Measurements from ENCODE around the gene GRAMD2B. TPM values are rescaled to one million over a fixed set of nuclear protein-coding genes. Genes with fewer than 3 reads are reported as not detected.

The GRAMD2B gene
- total RNA-seq, 1 donor from 2014 or later: 8.9 TPM

DNA sequence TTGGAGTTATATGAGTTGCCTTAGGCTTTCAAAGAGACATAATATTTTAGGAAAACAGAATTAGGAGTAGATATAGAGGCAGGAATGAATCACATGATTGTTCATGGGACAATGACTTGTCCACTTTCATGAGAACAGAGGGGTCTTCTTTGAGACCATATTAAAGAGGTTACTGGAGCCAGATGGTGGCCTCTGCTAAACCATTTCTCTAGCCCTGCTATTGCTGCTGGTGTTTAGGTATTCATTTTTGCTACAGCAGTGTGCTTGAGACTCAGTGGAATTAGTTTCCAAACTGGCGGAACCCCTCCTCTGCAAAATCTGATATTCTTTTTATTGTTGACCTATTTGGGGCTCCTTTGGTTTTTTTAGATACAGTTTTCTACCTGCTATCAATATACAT, 31.3 kb downstream of the GRAMD2B start:
- peaks cover 0 to 5% (median 5%) of the 10 kb centered on the region in 3 donors for H3K4me1 ChIP-seq (ENCODE audit: control insufficient read depth in 3 of 3, insufficient read depth in 3 of 3, low read length in 3 of 3)
- no peaks in the 10 kb centered on the region for H3K27me3 ChIP-seq (ENCODE audit: control insufficient read depth in 3 of 3, insufficient read depth in 3 of 3, low read length in 3 of 3)
- no peaks in the 10 kb centered on the region for H3K36me3 ChIP-seq (ENCODE audit: control insufficient read depth in 3 of 3, insufficient read depth in 3 of 3, low read length in 3 of 3)
- no peak overlapping the region for H3K27ac ChIP-seq (ENCODE audit: low read depth, low read length)
- H3K9ac ChIP-seq (ENCODE audit: low read depth in 1 of 3, low read length in 3 of 3): no peak overlapping the region
- H3K9me3 ChIP-seq (ENCODE audit: control insufficient read depth in 3 of 3, low read length in 3 of 3): no peaks in the 10 kb centered on the region
- H3K4me3 ChIP-seq (ENCODE audit: low read length in 3 of 3): no peak overlapping the region

GRCh38 chr5:126455264-126455663, 32.1 kb downstream of the GRAMD2B start:
- H3K4me1 ChIP-seq (ENCODE audit: control insufficient read depth in 3 of 3, insufficient read depth in 3 of 3, low read length in 3 of 3): no peaks in the 10 kb centered on the region
- no peaks in the 10 kb centered on the region for H3K36me3 ChIP-seq (ENCODE audit: control insufficient read depth in 3 of 3, insufficient read depth in 3 of 3, low read length in 3 of 3)
- H3K4me3 ChIP-seq (ENCODE audit: low read length in 3 of 3): no peak overlapping the region
- H3K27me3 ChIP-seq (ENCODE audit: control insufficient read depth in 3 of 3, insufficient read depth in 3 of 3, low read length in 3 of 3): no peaks in the 10 kb centered on the region
- no peak overlapping the region for H3K27ac ChIP-seq (ENCODE audit: low read depth, low read length)
- no peaks in the 10 kb centered on the region for H3K9me3 ChIP-seq (ENCODE audit: control insufficient read depth in 3 of 3, low read length in 3 of 3)
- H3K9ac ChIP-seq (ENCODE audit: low read depth in 1 of 3, low read length in 3 of 3): no peak overlapping the region

GRCh38 chr5:126455728-126456127, 32.5 kb downstream of the GRAMD2B start:
- no peaks in the 10 kb centered on the region for H3K36me3 ChIP-seq (ENCODE audit: control insufficient read depth in 3 of 3, insufficient read depth in 3 of 3, low read length in 3 of 3)
- H3K9me3 ChIP-seq (ENCODE audit: control insufficient read depth in 3 of 3, low read length in 3 of 3): no peaks in the 10 kb centered on the region
- H3K27me3 ChIP-seq (ENCODE audit: control insufficient read depth in 3 of 3, insufficient read depth in 3 of 3, low read length in 3 of 3): no peaks in the 10 kb centered on the region
- H3K9ac ChIP-seq (ENCODE audit: low read depth in 1 of 3, low read length in 3 of 3): no peak overlapping the region
- H3K4me1 ChIP-seq (ENCODE audit: control insufficient read depth in 3 of 3, insufficient read depth in 3 of 3, low read length in 3 of 3): no peaks in the 10 kb centered on the region
- H3K4me3 ChIP-seq (ENCODE audit: low read length in 3 of 3): no peak overlapping the region
- H3K27ac ChIP-seq (ENCODE audit: low read depth, low read length): no peak overlapping the region

DNA sequence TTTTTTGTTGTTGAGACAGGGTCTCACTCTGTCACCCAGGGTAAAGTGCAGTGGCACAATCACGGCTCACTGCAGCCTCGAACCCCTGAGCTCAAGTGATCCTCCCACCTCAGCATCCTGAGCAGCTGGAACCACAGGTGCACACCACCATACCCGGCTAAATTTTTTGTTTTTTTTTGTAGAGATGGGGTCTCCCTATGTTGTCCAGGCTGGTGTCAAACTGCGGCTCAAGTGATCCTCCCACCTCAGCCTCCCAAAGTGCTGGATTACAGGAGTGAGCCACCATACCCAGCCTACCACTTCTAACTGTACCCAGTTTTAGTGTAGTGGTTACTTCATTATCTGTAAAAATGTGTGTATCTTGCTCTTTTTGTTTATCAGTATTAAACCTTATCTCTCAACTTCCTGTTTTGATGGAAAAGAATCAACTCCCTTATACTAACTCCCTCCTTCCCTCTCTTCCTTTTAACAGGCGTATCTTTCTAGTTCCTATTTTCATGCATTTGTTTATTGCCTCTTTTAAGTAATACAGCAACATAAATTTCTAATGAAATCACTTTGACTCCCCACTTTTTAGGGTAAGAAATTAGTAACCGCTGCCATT, 33.1 kb downstream of the GRAMD2B start:
- Histone ChIP-seq H3K27ac (ENCODE audit: low read depth, low read length) (no peak overlapping the region), H3K27me3 (ENCODE audit: control insufficient read depth in 3 of 3, insufficient read depth in 3 of 3, low read length in 3 of 3) (no peaks in the 10 kb centered on the region), H3K9ac (ENCODE audit: low read depth in 1 of 3, low read length in 3 of 3) (no peak overlapping the region), H3K9me3 (ENCODE audit: control insufficient read depth in 3 of 3, low read length in 3 of 3) (no peaks in the 10 kb centered on the region), H3K4me3 (ENCODE audit: low read length in 3 of 3) (no peak overlapping the region), H3K36me3 (ENCODE audit: control insufficient read depth in 3 of 3, insufficient read depth in 3 of 3, low read length in 3 of 3) (no peaks in the 10 kb centered on the region), H3K4me1 (ENCODE audit: control insufficient read depth in 3 of 3, insufficient read depth in 3 of 3, low read length in 3 of 3) (no peaks in the 10 kb centered on the region)

DNA sequence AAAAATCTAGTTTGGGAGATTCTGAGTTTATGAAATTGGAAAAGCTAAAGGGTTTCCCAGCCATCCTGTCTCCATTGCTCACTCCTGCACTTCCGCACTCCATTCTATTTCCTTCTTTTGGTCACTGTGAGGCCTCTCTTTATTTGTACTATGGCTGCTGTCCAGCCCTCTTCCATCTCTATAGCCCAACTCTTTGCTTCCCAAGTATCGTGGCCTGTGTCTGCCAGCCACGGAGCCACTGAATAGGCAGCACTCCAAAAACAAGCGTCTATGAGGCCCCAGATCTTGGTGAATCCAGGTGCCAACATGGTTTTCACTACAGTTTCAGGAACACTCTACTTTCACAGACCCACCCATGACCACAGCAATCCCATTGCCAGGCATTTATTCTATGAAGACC, 37.2 kb downstream of the GRAMD2B start:
- no peak overlapping the region for H3K27ac ChIP-seq (ENCODE audit: low read depth, low read length)
- H3K36me3 ChIP-seq (ENCODE audit: control insufficient read depth in 3 of 3, insufficient read depth in 3 of 3, low read length in 3 of 3): peaks cover 0 to 1% (median 0%) of the 10 kb centered on the region in 3 donors

DNA sequence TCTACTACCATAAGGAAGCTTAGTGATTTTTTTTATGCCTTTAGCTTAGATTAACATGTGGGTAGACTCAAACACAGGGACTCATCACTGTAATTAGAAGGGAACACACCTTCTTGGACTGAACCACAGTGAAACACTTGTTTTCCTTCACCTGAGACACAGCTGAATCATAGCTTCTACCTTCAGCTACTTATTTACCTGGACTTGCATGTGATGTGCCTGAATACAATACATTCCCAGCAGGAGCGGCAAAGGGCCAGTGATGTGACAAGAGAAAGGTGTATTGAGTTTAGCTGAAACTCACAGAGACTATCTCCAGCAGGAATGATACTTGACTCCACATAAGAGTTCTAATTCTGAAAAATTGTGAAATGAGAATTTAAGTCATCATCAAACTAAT, 37.8 kb downstream of the GRAMD2B start:
- no peaks in the 10 kb centered on the region for H3K9me3 ChIP-seq (ENCODE audit: control insufficient read depth in 3 of 3, low read length in 3 of 3)
- no peak overlapping the region for H3K4me3 ChIP-seq (ENCODE audit: low read length in 3 of 3)
- no peak overlapping the region for H3K27ac ChIP-seq (ENCODE audit: low read depth, low read length)
- H3K4me1 ChIP-seq (ENCODE audit: control insufficient read depth in 3 of 3, insufficient read depth in 3 of 3, low read length in 3 of 3): no peaks in the 10 kb centered on the region
- H3K27me3 ChIP-seq (ENCODE audit: control insufficient read depth in 3 of 3, insufficient read depth in 3 of 3, low read length in 3 of 3): no peaks in the 10 kb centered on the region
- H3K36me3 ChIP-seq (ENCODE audit: control insufficient read depth in 3 of 3, insufficient read depth in 3 of 3, low read length in 3 of 3): peaks cover 0 to 5% (median 0%) of the 10 kb centered on the region in 3 donors
- H3K9ac ChIP-seq (ENCODE audit: low read depth in 1 of 3, low read length in 3 of 3): no peak overlapping the region

More for the DNA sequence above, 37.2 kb downstream of the GRAMD2B start:
- Histone ChIP-seq H3K4me1 (ENCODE audit: control insufficient read depth in 3 of 3, insufficient read depth in 3 of 3, low read length in 3 of 3) (no peaks in the 10 kb centered on the region), H3K4me3 (ENCODE audit: low read length in 3 of 3) (no peak overlapping the region), H3K27me3 (ENCODE audit: control insufficient read depth in 3 of 3, insufficient read depth in 3 of 3, low read length in 3 of 3) (no peaks in the 10 kb centered on the region), H3K9me3 (ENCODE audit: control insufficient read depth in 3 of 3, low read length in 3 of 3) (no peaks in the 10 kb centered on the region), H3K9ac (ENCODE audit: low read depth in 1 of 3, low read length in 3 of 3) (no peak overlapping the region)

DNA sequence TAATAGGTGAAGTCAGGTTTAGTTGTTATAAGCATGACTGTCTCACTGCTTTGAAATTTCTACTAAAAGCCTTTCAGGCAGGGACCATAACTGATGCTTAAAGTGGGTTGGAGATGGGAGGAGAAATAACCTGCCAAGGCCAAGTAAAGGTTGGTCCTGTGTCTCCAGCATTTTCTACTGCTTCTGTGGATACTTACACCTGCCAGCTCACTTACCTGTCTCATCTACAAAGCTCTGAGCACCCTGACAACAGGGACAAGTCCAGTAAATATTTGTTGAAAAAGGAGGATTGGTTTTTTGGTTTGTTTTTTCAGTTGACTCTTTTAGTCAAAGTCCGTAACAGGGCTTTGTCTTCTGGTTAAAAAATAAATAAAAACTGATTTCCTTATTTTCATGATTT, 38.6 kb downstream of the GRAMD2B start:
- Histone ChIP-seq H3K9me3 (ENCODE audit: control insufficient read depth in 3 of 3, low read length in 3 of 3) (no peaks in the 10 kb centered on the region), H3K27ac (ENCODE audit: low read depth, low read length) (no peak overlapping the region), H3K27me3 (ENCODE audit: control insufficient read depth in 3 of 3, insufficient read depth in 3 of 3, low read length in 3 of 3) (no peaks in the 10 kb centered on the region), H3K4me1 (ENCODE audit: control insufficient read depth in 3 of 3, insufficient read depth in 3 of 3, low read length in 3 of 3) (no peaks in the 10 kb centered on the region), H3K9ac (ENCODE audit: low read depth in 1 of 3, low read length in 3 of 3) (no peak overlapping the region), H3K4me3 (ENCODE audit: low read length in 3 of 3) (no peak overlapping the region), H3K36me3 (ENCODE audit: control insufficient read depth in 3 of 3, insufficient read depth in 3 of 3, low read length in 3 of 3) (peaks cover 0 to 7% (median 0%) of the 10 kb centered on the region in 3 donors)

- no peak overlapping the region for H3K9ac ChIP-seq (ENCODE audit: low read depth in 1 of 3, low read length in 3 of 3)
- H3K27ac ChIP-seq (ENCODE audit: low read depth, low read length): no peak overlapping the region
- H3K4me3 ChIP-seq (ENCODE audit: low read length in 3 of 3): no peak overlapping the region
- no peaks in the 10 kb centered on the region for H3K27me3 ChIP-seq (ENCODE audit: control insufficient read depth in 3 of 3, insufficient read depth in 3 of 3, low read length in 3 of 3)
- H3K9me3 ChIP-seq (ENCODE audit: control insufficient read depth in 3 of 3, low read length in 3 of 3): no peaks in the 10 kb centered on the region
- H3K4me1 ChIP-seq (ENCODE audit: control insufficient read depth in 3 of 3, insufficient read depth in 3 of 3, low read length in 3 of 3): no peaks in the 10 kb centered on the region
- peaks cover 0 to 7% (median 0%) of the 10 kb centered on the region in 3 donors for H3K36me3 ChIP-seq (ENCODE audit: control insufficient read depth in 3 of 3, insufficient read depth in 3 of 3, low read length in 3 of 3)
Observed at GRCh38 chr5:126462239-126463014, 39.2 kb downstream of the GRAMD2B start.

DNA sequence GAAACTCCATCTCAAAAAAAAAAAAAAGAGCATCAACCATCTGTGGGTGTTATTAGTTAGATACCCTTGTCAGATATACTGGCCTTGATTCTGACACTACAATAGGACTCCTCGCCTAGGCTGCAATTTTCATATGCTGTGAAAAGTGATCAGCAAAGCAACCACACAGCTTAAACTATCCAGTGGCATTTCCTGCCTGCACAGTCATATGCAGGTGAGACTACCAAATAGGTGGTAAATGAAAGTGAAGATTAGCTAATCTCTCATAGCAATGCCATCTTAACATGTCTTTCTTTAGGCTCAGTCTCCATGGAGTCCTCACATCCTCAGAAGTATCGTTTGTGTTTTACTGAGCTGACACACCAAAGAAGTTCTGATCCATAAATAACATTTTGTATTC, 40.8 kb downstream of the GRAMD2B start:
- Histone ChIP-seq H3K27ac (ENCODE audit: low read depth, low read length) (no peak overlapping the region), H3K27me3 (ENCODE audit: control insufficient read depth in 3 of 3, insufficient read depth in 3 of 3, low read length in 3 of 3) (no peaks in the 10 kb centered on the region), H3K36me3 (ENCODE audit: control insufficient read depth in 3 of 3, insufficient read depth in 3 of 3, low read length in 3 of 3) (peaks cover 0 to 7% (median 0%) of the 10 kb centered on the region in 3 donors), H3K9ac (ENCODE audit: low read depth in 1 of 3, low read length in 3 of 3) (no peak overlapping the region), H3K4me1 (ENCODE audit: control insufficient read depth in 3 of 3, insufficient read depth in 3 of 3, low read length in 3 of 3) (no peaks in the 10 kb centered on the region), H3K4me3 (ENCODE audit: low read length in 3 of 3) (no peak overlapping the region), H3K9me3 (ENCODE audit: control insufficient read depth in 3 of 3, low read length in 3 of 3) (no peaks in the 10 kb centered on the region)

GRCh38 chr5:126464959-126465358, 41.8 kb downstream of the GRAMD2B start:
- no peak overlapping the region for H3K4me3 ChIP-seq (ENCODE audit: low read length in 3 of 3)
- no peaks in the 10 kb centered on the region for H3K9me3 ChIP-seq (ENCODE audit: control insufficient read depth in 3 of 3, low read length in 3 of 3)
- no peak overlapping the region for H3K9ac ChIP-seq (ENCODE audit: low read depth in 1 of 3, low read length in 3 of 3)
- H3K27me3 ChIP-seq (ENCODE audit: control insufficient read depth in 3 of 3, insufficient read depth in 3 of 3, low read length in 3 of 3): no peaks in the 10 kb centered on the region
- H3K27ac ChIP-seq (ENCODE audit: low read depth, low read length): no peak overlapping the region
- H3K4me1 ChIP-seq (ENCODE audit: control insufficient read depth in 3 of 3, insufficient read depth in 3 of 3, low read length in 3 of 3): no peaks in the 10 kb centered on the region
- peaks cover 0 to 7% (median 0%) of the 10 kb centered on the region in 3 donors for H3K36me3 ChIP-seq (ENCODE audit: control insufficient read depth in 3 of 3, insufficient read depth in 3 of 3, low read length in 3 of 3)
